NAMALWA (cell line): ENCODE measurements around the gene MBD3L3.
"Not testable (repeated sequence)": the region's sequence is repeated elsewhere in the genome, so short reads cannot be mapped to it uniquely, and the experiment has no call there.

Experiments used
- DNase-seq: peaks from one replicate; pipeline ENCODE4 v3.0.0-alpha.2; 2015; ENCODE audit warnings: low spot score

The MBD3L3 gene

DNA sequence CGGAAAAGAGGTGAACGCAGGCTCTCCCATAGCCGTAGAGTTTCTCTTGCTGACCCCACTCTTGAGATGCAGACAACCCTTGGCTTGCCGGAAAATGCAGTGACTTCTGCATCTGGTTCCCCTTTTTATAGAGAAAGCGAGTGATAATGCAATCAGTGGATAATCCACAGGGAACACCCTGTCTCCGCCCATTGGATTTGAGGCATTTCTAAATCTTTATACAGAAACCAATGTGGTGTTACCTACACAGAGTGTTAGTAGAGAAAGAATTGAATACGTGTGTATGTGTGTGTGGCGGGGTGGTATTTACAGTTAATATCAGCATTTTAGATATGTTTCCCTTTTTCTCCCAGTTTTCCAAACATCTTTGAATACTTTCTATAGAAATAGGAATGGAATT is at the start of gene MBD3L3:
Gene MBD3L3 (minus strand): TSS at position 101 of the 400 bp plus-strand sequence. CDS start 71 bp downstream, at position 30.
- DNase-seq, result not testable (repeated sequence)

- no peak for DNase-seq
Measured at GRCh38 chr19:7106711-7107657, 48.5 kb upstream of the MBD3L3 start.

DNA sequence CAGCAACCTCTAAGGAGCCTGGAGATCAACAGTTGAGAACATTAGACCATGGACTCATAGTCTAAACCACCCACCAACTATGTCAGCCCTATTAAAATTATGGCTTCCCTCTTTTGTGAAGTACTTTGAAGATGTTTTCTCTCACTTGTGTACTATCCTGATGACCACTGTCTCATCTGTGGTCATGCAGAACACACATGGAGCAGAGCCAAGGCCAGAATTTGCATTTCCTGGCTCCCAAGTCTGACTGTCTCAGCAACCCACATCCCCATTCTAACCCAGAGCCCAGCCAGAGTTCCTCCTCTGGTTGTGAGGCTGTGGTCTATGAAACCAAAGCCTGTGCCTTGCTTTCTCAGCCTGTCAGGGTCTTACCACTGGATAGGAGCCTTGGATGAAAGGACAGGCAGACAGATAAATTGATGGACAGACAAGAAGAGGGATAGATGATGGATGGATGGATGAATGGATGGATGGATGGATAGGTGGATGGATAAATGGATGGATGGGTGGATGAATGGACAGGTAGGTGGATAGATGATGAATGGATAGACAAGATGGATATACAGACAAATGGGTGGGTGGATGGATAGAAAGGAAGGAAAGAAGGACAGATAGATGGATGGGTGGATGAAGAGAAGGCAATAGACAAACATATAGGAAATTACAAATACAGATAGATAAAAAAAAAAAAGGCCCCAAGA is 46.4 kb upstream of the MBD3L3 start:
- no peak for DNase-seq

DNA sequence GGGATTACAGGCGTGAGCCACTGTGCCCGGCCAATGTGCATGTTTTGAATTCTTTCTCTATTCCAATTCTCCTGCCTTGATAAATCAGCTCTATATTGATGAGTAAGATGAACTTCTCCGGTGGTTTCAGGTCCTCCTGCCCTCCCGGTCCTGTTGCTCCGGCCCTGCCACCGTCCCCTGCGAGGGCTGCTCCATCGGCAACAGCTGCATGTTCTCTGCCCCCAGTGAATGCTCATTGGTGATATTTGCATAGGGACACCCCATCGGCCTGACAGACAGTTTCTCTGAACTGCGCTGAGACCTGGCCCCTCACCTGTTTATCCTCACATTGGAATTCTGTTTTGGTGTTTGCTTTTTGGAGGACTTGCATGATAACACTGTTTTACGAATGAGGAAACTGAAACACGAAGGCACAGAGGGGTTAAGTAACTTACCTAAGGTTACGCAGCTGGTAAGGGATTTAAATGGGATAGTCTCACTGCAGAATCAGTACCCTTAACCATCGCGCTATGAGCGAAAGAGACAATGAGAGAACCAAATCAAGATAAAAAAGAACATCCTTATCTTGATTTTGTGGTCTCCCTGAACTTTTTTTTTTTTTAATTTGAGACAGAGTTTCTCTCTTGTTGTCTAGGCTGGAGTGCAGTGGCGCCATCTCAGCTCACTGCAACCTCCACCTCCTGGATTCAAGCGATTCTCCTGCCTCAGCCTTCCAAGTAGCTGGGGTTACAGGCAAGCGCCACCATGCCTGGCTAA is 43.2 kb upstream of the MBD3L3 start:
- no peak for DNase-seq

- DNase-seq, result no peak
Measured at GRCh38 chr19:7099597-7099921, 41.1 kb upstream of the MBD3L3 start.

- DNase-seq, result peak; percentile 93
Measured at GRCh38 chr19:7098701-7099596, 40.5 kb upstream of the MBD3L3 start.

DNA sequence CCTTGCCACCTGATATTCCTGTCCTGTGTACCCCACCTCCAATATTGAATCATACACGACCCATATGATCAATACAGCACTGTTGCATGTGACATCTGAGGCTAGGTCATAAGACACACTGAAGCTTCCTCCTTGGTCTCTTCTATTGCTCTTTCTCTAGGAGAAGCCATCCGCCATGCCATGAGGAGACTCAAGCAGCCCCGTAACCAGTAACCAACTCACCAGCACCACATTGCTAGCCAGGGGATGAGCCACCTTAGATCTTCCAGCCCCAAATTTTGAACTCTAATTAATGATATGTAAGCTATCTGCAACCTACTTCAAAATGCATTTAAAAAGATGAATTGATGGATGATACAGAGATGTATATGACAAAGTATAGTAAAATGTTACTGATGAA is 39.6 kb upstream of the MBD3L3 start:
- DNase-seq, result no peak

GRCh38 chr19:7088999-7089398 is 30.5 kb upstream of the MBD3L3 start:
- no peak for DNase-seq

DNA sequence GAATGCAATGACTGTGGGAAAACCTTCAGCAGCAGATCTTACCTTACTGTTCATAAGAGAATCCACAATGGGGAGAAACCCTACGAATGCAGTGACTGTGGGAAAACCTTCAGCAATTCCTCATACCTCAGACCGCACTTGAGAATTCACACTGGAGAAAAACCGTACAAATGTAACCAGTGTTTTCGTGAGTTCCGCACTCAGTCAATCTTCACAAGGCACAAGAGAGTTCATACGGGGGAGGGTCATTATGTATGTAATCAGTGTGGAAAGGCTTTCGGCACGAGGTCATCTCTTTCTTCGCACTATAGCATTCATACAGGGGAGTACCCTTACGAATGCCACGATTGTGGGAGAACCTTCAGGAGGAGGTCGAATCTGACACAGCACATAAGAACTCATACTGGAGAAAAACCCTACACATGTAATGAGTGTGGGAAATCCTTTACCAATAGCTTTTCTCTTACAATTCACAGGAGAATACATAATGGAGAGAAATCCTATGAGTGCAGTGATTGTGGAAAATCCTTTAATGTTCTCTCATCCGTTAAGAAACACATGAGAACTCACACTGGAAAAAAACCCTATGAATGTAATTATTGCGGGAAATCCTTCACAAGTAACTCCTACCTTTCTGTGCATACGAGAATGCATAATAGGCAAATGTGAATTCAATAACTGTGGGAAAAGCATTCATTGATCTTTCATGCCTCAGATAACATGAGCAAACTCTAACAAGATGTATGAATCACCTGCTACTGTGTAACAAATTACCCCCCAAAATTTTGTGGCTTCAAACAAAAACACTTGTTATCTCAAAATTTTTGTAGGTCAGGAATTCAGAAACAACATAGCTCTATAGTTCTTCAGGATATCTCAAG is 24.8 kb upstream of the MBD3L3 start:
- peak; percentile 52 for DNase-seq

DNA sequence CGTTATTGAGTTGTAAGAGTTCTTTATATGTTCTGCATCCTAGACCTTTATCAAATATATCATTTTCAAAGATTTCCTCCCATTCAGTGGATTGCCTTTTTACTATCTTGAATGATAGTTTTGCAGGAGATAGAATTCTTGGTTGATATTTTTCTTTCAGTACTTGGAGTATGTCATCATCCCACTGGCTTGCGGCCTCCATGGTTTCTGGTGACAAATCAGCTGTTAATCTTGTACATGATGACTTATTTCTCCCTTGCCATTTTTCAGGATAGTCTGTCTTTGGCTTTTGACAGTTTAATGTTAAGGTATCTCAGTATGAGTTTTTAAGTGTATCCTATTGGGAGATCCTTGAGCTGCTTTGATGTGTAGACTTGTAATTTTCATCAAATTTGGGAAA is 19.5 kb upstream of the MBD3L3 start:
- no peak for DNase-seq

DNA sequence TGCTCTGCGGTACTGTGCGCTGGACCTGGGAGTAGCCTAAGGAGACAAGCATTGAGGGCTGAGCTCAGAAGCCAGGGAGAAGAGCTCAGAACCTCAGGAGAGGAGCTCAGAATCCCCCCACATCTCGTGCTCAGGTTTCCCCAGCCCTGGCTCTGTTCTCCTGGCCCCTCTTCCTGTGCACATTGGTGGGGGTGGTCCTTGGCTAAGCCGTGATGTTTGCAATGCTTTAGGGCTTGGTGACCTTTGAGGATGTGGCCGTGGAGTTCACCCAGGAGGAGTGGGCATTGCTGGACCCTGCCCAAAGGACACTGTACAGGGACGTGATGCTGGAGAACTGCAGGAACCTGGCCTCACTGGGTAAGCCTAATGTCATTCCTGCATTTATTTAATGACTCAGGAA is 17.7 kb upstream of the MBD3L3 start:
- no peak for DNase-seq

DNA sequence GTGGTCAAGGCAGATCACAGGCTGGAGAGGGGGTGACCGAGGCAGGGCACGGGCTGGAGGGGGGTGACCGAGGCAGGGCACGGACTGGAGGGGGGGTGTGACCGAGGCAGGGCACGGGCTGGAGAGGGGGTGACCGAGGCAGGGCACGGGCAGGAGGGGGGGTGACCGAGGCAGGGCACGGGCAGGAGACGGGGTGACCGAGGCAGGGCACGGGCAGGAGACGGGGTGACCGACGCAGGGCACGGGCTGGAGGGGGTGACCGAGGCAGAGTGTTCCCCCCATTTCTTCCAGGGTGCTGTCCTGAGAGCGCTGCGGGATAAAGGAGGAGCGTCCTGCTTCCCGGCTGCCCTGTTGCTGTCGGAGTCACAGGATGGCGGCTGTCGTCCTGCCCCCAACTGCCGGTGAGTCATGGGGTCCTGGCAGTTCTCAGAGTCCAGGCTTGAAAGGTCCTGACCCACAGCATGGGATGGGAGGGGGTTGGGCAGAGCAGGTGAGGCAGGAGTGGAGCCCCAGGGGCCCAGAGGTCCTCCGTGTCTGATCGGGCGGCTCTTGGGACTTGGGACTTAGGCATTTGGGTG is 16.3 kb upstream of the MBD3L3 start:
- DNase-seq, result no peak

- no peak for DNase-seq
Measured at GRCh38 chr19:7072541-7072940, 14.1 kb upstream of the MBD3L3 start.

GRCh38 chr19:7069904-7070226 is 11.4 kb upstream of the MBD3L3 start:
- no peak for DNase-seq

DNA sequence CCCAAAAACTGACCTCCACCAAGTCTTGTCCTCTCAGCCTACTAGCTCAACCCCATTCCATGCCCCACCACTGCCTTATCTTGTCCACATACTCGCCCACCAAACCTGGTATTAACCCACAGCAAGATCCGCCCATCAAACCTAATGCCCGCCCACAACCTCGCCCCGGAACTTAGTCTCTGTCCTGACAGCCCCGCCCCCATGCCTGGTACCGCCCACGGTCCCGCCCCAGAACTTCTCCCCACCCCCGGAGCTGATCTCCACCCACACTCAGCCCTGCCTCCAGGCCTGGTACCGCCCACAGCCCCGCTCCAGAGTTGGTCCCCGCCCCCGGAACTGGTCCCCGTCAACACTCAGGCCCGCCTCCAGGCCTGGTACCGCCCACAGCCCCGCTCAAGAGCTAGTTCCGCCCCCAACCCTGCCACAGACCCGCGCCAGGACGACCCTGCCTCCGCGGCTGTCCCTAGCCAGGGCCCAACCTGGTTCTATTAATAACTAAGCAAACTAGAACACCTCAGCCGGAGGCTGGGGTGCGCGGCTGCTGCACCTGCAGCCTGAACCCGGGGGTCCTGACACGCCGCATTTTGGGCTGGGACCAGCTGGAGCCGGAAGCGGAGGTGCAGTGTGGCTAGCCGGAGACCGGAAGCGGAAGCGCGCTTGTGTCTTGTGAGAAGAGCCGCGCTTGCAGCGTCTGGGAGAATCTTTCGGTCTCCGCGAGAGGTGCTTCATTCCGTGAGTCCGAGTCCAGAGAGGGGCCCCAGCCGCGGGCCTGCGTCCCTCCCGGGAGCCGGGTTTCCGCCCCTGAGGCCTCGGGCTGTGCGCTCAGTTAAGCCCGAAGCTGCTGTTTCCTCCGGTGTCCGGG is 10.8 kb upstream of the MBD3L3 start, which contains the start of gene ZNF557:
Gene ZNF557 (plus strand): TSS at position 662 of the 862 bp plus-strand sequence. CDS start 5,372 bp downstream, outside the sequence.
- peak; percentile 99 for DNase-seq

DNA sequence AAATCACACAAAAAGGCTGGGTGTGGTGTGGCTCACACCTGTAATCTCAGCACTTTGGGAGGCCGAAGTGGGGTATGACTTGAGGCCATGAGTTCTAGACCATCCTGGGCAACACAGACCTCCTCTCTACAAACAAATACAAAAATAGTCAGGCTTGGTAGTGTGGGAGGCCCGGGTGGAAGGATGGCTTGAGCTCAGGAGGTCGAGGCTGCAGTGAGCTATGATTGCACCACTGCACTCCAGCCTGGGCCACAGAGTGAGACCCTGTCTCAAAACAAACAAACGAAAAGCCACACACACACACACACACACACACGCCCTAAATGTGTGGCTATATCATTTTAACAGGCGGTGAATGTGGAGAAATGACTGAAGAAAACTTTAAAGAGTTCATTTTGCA is 10.1 kb upstream of the MBD3L3 start:
- no peak for DNase-seq

GRCh38 chr19:7067716-7068115 is 9.2 kb upstream of the MBD3L3 start:
- no peak for DNase-seq

- peak; percentile 42 for DNase-seq
Measured at GRCh38 chr19:7067122-7067521, 8.6 kb upstream of the MBD3L3 start.

DNA sequence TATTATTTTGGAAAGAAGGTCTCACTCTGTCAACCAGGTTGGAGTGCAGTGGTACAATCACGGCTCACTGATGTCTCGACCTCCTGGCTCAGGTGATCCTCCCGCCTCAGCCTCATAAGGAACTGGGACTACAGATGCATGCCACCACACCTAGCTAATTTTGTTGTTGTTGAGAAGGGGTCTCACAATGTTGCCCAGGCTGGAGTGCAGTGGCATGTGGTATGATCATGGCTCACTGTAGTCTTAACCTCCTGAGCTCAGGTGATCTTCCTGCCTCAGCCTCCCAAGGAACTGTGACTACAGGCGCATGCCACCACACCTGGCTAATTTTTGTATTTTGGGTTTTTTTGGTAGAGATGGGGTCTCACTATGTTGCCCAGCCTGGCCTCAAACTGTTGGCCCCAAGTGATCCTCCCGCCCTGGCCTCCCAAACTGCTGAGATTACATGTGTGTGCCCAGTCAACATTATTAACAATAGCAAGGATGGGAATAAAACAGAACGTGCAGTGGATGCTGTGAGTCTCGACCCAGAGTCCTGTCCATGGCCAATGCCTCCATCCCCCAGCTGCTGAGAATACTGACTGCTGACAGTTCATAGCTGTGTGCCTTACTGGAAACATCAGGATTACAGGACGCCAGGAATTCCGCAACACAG is 5.4 kb upstream of the MBD3L3 start:
- DNase-seq, result no peak
